GM21390 (cell line): Measurements from ENCODE around the gene ADIPOQ.
"Not testable (repeated sequence)": the region's sequence is repeated elsewhere in the genome, so short reads cannot be mapped to it uniquely, and the experiment has no call there.

Source experiments
- ATAC-seq: cut with Tn5 transposase; IDR thresholded peaks from one replicate; pipeline ENCODE4 v1.9.1; 2021; ENCODE audit not compliant: unreplicated experiment

Gene ADIPOQ

GRCh38 chr3:186901135-186901734 is 58.7 kb downstream of the ADIPOQ start:
- no peak for ATAC-seq

- ATAC-seq: no peak
These were observed 59.6 kb downstream of the ADIPOQ start for GRCh38 chr3:186902154-186902553.

DNA sequence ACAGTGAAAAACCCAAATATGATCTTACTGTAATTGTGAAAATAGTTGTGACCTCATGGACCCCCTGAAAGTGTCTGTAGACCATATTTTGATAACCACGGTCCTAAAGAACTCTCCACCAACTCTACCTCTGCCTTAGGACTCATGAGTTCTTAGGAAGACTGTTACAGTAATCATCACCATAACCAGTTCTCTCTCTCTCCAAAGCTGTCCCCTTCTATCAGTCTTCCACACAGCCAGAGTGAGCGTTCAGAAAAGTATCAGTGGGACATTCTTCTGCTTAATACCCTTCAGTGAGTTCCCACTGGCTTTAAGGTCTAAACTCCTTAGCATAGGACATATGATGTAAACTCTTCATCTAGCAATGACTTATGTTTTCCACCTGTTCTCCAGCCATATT is 60.2 kb downstream of the ADIPOQ start:
- no peak for ATAC-seq

DNA sequence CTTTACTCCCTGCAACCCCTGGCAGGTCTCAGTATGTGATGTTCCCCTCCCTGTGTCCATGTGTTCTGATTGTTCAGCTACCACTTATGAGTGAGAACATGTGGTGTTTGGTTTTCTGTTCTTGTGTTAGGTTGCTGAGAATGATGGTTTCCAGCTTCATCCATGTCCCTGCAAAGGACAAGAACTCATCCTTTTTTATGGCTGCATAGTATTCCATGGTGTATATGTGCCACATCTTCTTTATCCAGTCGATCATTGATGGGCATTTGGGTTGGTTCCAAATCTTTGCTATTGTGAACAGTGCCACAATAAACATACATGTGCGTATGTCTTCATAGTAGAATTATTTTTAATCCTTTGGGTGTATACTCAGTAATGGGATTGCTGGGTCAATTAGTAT is 61.2 kb downstream of the ADIPOQ start:
- not testable (repeated sequence) for ATAC-seq

- ATAC-seq: not testable (repeated sequence)
These were observed 64.6 kb downstream of the ADIPOQ start for GRCh38 chr3:186907075-186907474.
